ENCODE measurements around the gene SMOC2. TPM values are rescaled to one million over a fixed set of nuclear protein-coding genes. Genes with fewer than 3 reads are reported as not detected.

Gene SMOC2
- polyA plus RNA-seq, 1 donor from 2014 or later = 0.50 TPM

DNA sequence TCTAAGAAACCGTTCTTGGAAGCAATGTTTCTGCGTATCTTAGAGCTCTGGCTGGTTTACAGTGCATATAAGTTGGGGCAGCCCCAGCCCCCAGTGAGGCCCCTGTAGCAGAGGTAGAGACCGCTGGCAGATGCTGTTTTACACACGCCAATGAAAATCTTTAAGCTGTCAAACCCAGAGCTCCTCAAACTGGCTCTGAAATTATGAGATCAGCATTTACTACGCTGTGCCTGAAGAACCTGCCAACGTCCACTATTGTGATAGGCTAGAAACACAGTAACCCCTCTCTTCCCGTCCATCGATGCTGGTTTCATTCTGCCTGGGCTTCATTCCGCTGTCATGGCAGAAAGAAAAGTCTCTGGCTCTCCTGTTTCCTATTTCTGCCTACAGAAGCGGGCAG is 160.6 kb downstream of the SMOC2 start:
- Histone ChIP-seq H3K4me2 (ENCODE audit: low read length) (peak overlapping the region; percentile 21), H2AFZ (ENCODE audit: low read depth, low read length) (no peak overlapping the region), H3K9ac (ENCODE audit: low read length) (peak overlapping the region; percentile 18), H4K20me1 (ENCODE audit: insufficient read depth) (no peaks in the 10 kb centered on the region), H3K27me3 (ENCODE audit: insufficient read depth, low read depth, low read length) (no peaks in the 10 kb centered on the region), H3K27ac (ENCODE audit: low read length) (no peak overlapping the region), H3F3A (ENCODE audit: insufficient read depth, low read length, poor library complexity, severe bottlenecking) (peaks cover 3% of the 10 kb centered on the region), H3K9me2 (ENCODE audit: insufficient read depth, low read length) (no peaks in the 10 kb centered on the region), H3K79me2 (replicated peaks; ENCODE audit: insufficient read depth, low read length) (no peaks in the 10 kb centered on the region), H3K9me3 (ENCODE audit: low read length) (no peaks in the 10 kb centered on the region), H3K36me3 (ENCODE audit: insufficient read depth, low read length) (no peaks in the 10 kb centered on the region), H3K4me3 (ENCODE audit: low read length) (no peak overlapping the region)
- TF ChIP-seq RAD21 (conservative IDR thresholded peaks at IDR 0.05) (no peak), SMC3 (conservative IDR thresholded peaks at IDR 0.05; ENCODE audit: poor library complexity) (peak; percentile 21), CTCF (IDR thresholded peaks at IDR 0.05; ENCODE audit: poor library complexity, severe bottlenecking) (no peak), EP300 (conservative IDR thresholded peaks at IDR 0.05; ENCODE audit: poor library complexity, severe bottlenecking) (peak; percentile 38), EZH2 (IDR thresholded peaks at IDR 0.05; ENCODE audit: borderline replicate concordance, insufficient read depth, low read length, poor library complexity, severe bottlenecking) (no peak), TAF1 (IDR thresholded peaks at IDR 0.05; ENCODE audit: low read depth) (no peak)

- Histone ChIP-seq H3K4me2 (ENCODE audit: low read length) (no peak overlapping the region), H3K4me3 (ENCODE audit: low read length) (no peak overlapping the region), H3K36me3 (ENCODE audit: insufficient read depth, low read length) (no peaks in the 10 kb centered on the region), H3K9me3 (ENCODE audit: low read length) (no peaks in the 10 kb centered on the region), H3K27ac (ENCODE audit: low read length) (no peak overlapping the region), H3K27me3 (ENCODE audit: insufficient read depth, low read depth, low read length) (no peaks in the 10 kb centered on the region), H2AFZ (ENCODE audit: low read depth, low read length) (no peak overlapping the region), H3K9ac (ENCODE audit: low read length) (no peak overlapping the region), H4K20me1 (ENCODE audit: insufficient read depth) (no peaks in the 10 kb centered on the region), H3F3A (ENCODE audit: insufficient read depth, low read length, poor library complexity, severe bottlenecking) (peaks cover 3% of the 10 kb centered on the region), H3K79me2 (replicated peaks; ENCODE audit: insufficient read depth, low read length) (no peaks in the 10 kb centered on the region), H3K9me2 (ENCODE audit: insufficient read depth, low read length) (no peaks in the 10 kb centered on the region)
- no peak for TF ChIP-seq SMC3 (conservative IDR thresholded peaks at IDR 0.05; ENCODE audit: poor library complexity)
- TF ChIP-seq REST (IDR thresholded peaks at IDR 0.05; ENCODE audit: borderline replicate concordance) = no peak
These were observed 161.6 kb downstream of the SMOC2 start for GRCh38 chr6:168602576-168602975.

GRCh38 chr6:168603234-168603633 is 162.2 kb downstream of the SMOC2 start:
- Histone ChIP-seq H4K20me1 (ENCODE audit: insufficient read depth) (no peaks in the 10 kb centered on the region), H3K36me3 (ENCODE audit: insufficient read depth, low read length) (no peaks in the 10 kb centered on the region), H3K4me2 (ENCODE audit: low read length) (no peak overlapping the region), H3K9me3 (ENCODE audit: low read length) (no peaks in the 10 kb centered on the region), H3K9me2 (ENCODE audit: insufficient read depth, low read length) (no peaks in the 10 kb centered on the region), H3K27ac (ENCODE audit: low read length) (no peak overlapping the region), H3K9ac (ENCODE audit: low read length) (no peak overlapping the region), H3F3A (ENCODE audit: insufficient read depth, low read length, poor library complexity, severe bottlenecking) (peaks cover 3% of the 10 kb centered on the region), H3K79me2 (replicated peaks; ENCODE audit: insufficient read depth, low read length) (no peaks in the 10 kb centered on the region), H3K4me3 (ENCODE audit: low read length) (no peak overlapping the region), H2AFZ (ENCODE audit: low read depth, low read length) (no peak overlapping the region), H3K27me3 (ENCODE audit: insufficient read depth, low read depth, low read length) (no peaks in the 10 kb centered on the region)
- no peak for TF ChIP-seq POLR2AphosphoS5 (IDR thresholded peaks at IDR 0.05)
- no peak for TF ChIP-seq EZH2 (IDR thresholded peaks at IDR 0.05; ENCODE audit: borderline replicate concordance, insufficient read depth, low read length, poor library complexity, severe bottlenecking)
